Measurements from ENCODE around the gene PRSS23.
"Not testable (repeated sequence)": the region's sequence is repeated elsewhere in the genome, so short reads cannot be mapped to it uniquely, and the experiment has no call there.

Gene PRSS23

GRCh38 chr11:86815726-86816125, 15.4 kb downstream of the PRSS23 start:
- no peak for TF ChIP-seq MAX (IDR thresholded peaks at IDR 0.05; ENCODE audit: low read depth, low read length)
- TF ChIP-seq POLR2A (IDR thresholded peaks at IDR 0.05; ENCODE audit: extremely low read depth, insufficient read length) = no peak
- no peak for TF ChIP-seq CTCF (IDR thresholded peaks at IDR 0.05; ENCODE audit: low read depth, low read length)
- no peak for TF ChIP-seq MYC (IDR thresholded peaks at IDR 0.05; ENCODE audit: low read depth, low read length)
- no peak overlapping the region for H3K4me3 ChIP-seq (ENCODE audit: low read depth, low read length)
- DNase-seq (ENCODE audit: low read depth) = no peak

GRCh38 chr11:86816251-86816726, 15.9 kb downstream of the PRSS23 start:
- no peak for DNase-seq (ENCODE audit: low read depth)
- no peak overlapping the region for H3K4me3 ChIP-seq (ENCODE audit: low read depth, low read length)
- TF ChIP-seq POLR2A (IDR thresholded peaks at IDR 0.05; ENCODE audit: extremely low read depth, insufficient read length) = no peak
- TF ChIP-seq MAX (IDR thresholded peaks at IDR 0.05; ENCODE audit: low read depth, low read length) = no peak
- no peak for TF ChIP-seq CTCF (IDR thresholded peaks at IDR 0.05; ENCODE audit: low read depth, low read length)
- no peak for TF ChIP-seq MYC (IDR thresholded peaks at IDR 0.05; ENCODE audit: low read depth, low read length)

GRCh38 chr11:86818462-86819192, 18.3 kb downstream of the PRSS23 start:
- TF ChIP-seq MAX (IDR thresholded peaks at IDR 0.05; ENCODE audit: low read depth, low read length) (0 out of 2 replicates have a peak, but pooled peaks have one; percentile 27), CTCF (IDR thresholded peaks at IDR 0.05; ENCODE audit: low read depth, low read length) (peak; percentile 46), POLR2A (IDR thresholded peaks at IDR 0.05; ENCODE audit: extremely low read depth, insufficient read length) (no peak), MYC (IDR thresholded peaks at IDR 0.05; ENCODE audit: low read depth, low read length) (peak; percentile 30; the same call in 1 of the 2 replicates)
- peak; percentile 70 for DNase-seq (ENCODE audit: low read depth)
- no peak overlapping the region for H3K4me3 ChIP-seq (ENCODE audit: low read depth, low read length)

- DNase-seq (ENCODE audit: low read depth); H3K4me3 ChIP-seq (ENCODE audit: low read depth, low read length): not testable (repeated sequence)
These were observed 23.8 kb downstream of the PRSS23 start for GRCh38 chr11:86824139-86824538.

- not testable (repeated sequence) for DNase-seq (ENCODE audit: low read depth); H3K4me3 ChIP-seq (ENCODE audit: low read depth, low read length)
These were observed 34.0 kb downstream of the PRSS23 start for GRCh38 chr11:86834376-86834775.

GRCh38 chr11:86844762-86845508, 44.6 kb downstream of the PRSS23 start:
- not testable (repeated sequence) for DNase-seq (ENCODE audit: low read depth); H3K4me3 ChIP-seq (ENCODE audit: low read depth, low read length)

GRCh38 chr11:86848132-86848531, 47.8 kb downstream of the PRSS23 start:
- no peak for TF ChIP-seq POLR2A (IDR thresholded peaks at IDR 0.05; ENCODE audit: extremely low read depth, insufficient read length)
- TF ChIP-seq MYC (IDR thresholded peaks at IDR 0.05; ENCODE audit: low read depth, low read length) = no peak
- TF ChIP-seq CTCF (IDR thresholded peaks at IDR 0.05; ENCODE audit: low read depth, low read length) = no peak
- no peak for TF ChIP-seq MAX (IDR thresholded peaks at IDR 0.05; ENCODE audit: low read depth, low read length)
- no peak for DNase-seq (ENCODE audit: low read depth)
- no peak overlapping the region for H3K4me3 ChIP-seq (ENCODE audit: low read depth, low read length)
